PC-3 (cell line): ENCODE results near the gene TRABD2B. TPM values are rescaled to one million over a fixed set of nuclear protein-coding genes. Genes with fewer than 3 reads are reported as not detected.

Source experiments
- ATAC-seq: fragments of 200-7000 bp; cut with Tn5 transposase; 2 replicates; pipeline ENCODE4 v1.9.1; 2020; ENCODE audit warnings: mild to moderate bottlenecking, moderate library complexity
- BruUV-seq: library from RNA; stranded (reverse); fragments of 400-500 nt; replicated peaks from 2 replicates; lab custom pipeline; 2021; lab: Mats Ljungman, UMichigan
- CTCF ChIA-PET: fragments of 300-600 bp; sonication (Branson Sonifier 250); formaldehyde crosslinking; loops from one replicate; lab custom pipeline; 2022; ENCODE audit warnings: antibody characterized with exemption; lab: Charles Lee
- POLR2A ChIA-PET: fragments of 300-600 bp; sonication (Branson Sonifier 250); formaldehyde crosslinking; loops from one replicate; lab custom pipeline; 2022; ENCODE audit warnings: antibody characterized with exemption; ENCODE audit not compliant: unreplicated experiment; lab: Charles Lee
- DNase-seq: peaks from one replicate; pipeline ENCODE4 v3.0.0-alpha.2; 2015
- H2AFZ ChIP-seq: fragments of 300-600 bp; sonication (generic); 2 replicates; pipeline ENCODE4 v1.6.0; 2016; ENCODE audit warnings: antibody characterized with exemption, low read length
- H3F3A ChIP-seq: fragments of 300-600 bp; sonication (generic); one replicate; pipeline ENCODE4 v1.6.0; 2017; ENCODE audit warnings: antibody characterized with exemption, low read length, control low read depth, mild to moderate bottlenecking; ENCODE audit not compliant: unreplicated experiment
- H3K27ac ChIP-seq: fragments of 300-600 bp; sonication (generic); 2 replicates; pipeline ENCODE4 v1.5.1; 2016; ENCODE audit warnings: mild to moderate bottlenecking, low read length
- H3K27me3 ChIP-seq: fragments of 300-600 bp; sonication (generic); 2 replicates; pipeline ENCODE4 v1.6.1; 2016; ENCODE audit warnings: low read length, mixed read lengths
- H3K36me3 ChIP-seq: fragments of 300-600 bp; sonication (generic); 2 replicates; pipeline ENCODE4 v1.6.1; 2016; ENCODE audit warnings: low read depth, mixed run types, low read length, mixed read lengths
- H3K4me1 ChIP-seq: fragments of 300-600 bp; sonication (generic); 2 replicates; pipeline ENCODE4 v1.5.1; 2016; ENCODE audit warnings: low read length; ENCODE audit not compliant: insufficient read depth
- H3K4me2 ChIP-seq: fragments of 300-600 bp; sonication (generic); 2 replicates; pipeline ENCODE4 v1.6.0; 2016; ENCODE audit warnings: low read length
- H3K4me3 ChIP-seq: fragments of 300-600 bp; sonication (generic); 2 replicates; pipeline ENCODE4 v1.5.1; 2016; ENCODE audit warnings: mild to moderate bottlenecking, low read length, mixed read lengths
- H3K79me2 ChIP-seq: fragments of 300-600 bp; sonication (generic); 2 replicates; pipeline ENCODE4 v1.6.1; 2017; ENCODE audit warnings: low read length, mixed read lengths
- H3K9ac ChIP-seq: fragments of 300-600 bp; sonication (generic); 2 replicates; pipeline ENCODE4 v1.6.0; 2016; ENCODE audit warnings: mild to moderate bottlenecking, low read length
- H3K9me2 ChIP-seq: fragments of 300-600 bp; sonication (generic); replicated peaks from 2 replicates; pipeline ENCODE4 v1.6.1; 2016; ENCODE audit warnings: mixed run types, low read length, mixed read lengths
- H3K9me3 ChIP-seq: fragments of 300-600 bp; sonication (generic); 2 replicates; pipeline ENCODE4 v1.6.1; 2016; ENCODE audit warnings: low read length, mixed read lengths
- H4K20me1 ChIP-seq: fragments of 300-600 bp; sonication (generic); 2 replicates; pipeline ENCODE4 v1.6.1; 2016; ENCODE audit warnings: low read length, mixed read lengths
- EZH2 ChIP-seq: fragments of 300-600 bp; sonication (generic); IDR thresholded peaks from one replicate; pipeline ENCODE4 v1.6.1; 2017; ENCODE audit warnings: antibody characterized with exemption, mild to moderate bottlenecking, low read length; ENCODE audit not compliant: unreplicated experiment
- EZH2phosphoT487 ChIP-seq: fragments of 300-600 bp; sonication (generic); IDR thresholded peaks from 2 replicates; pipeline ENCODE4 v1.6.1; 2018; ENCODE audit warnings: mild to moderate bottlenecking, antibody characterized with exemption, low read length, borderline replicate concordance
- intact Hi-C: fragments of 100-400 bp; cut with micrococcal nuclease; formaldehyde crosslinking; loops from 2 replicates; pipeline ENCODE4 v1.9.0; 2023
- total RNA-seq: library from RNA; depleted of rRNA; stranded (reverse); fragments of >200 nt; gene quantifications from 2 replicates; pipeline ENCODE4 v1.2.3, GENCODE V29; 2014
- TF ChIP-seq, protein P1 (sequence below): fragments of 300-600 bp; sonication (generic); conservative IDR thresholded peaks from 2 replicates; pipeline ENCODE4 v1.5.1; 2017; ENCODE audit warnings: antibody characterized with exemption, low read depth, mild to moderate bottlenecking, low read length

The TRABD2B gene
- total RNA-seq, 1 experiment from 2014 or later = 0.44 TPM

GRCh38 chr1:47976267-47976666, 20.9 kb downstream of the TRABD2B start:
- H2AFZ ChIP-seq = no peak overlapping the region
- no peak overlapping the region for H3K9ac ChIP-seq
- no peaks in the 10 kb centered on the region for H3K4me1 ChIP-seq
- no peaks in the 10 kb centered on the region for H3K27me3 ChIP-seq
- TF ChIP-seq EZH2phosphoT487 (no peak), EZH2 (no peak)
- TF ChIP-seq, protein P1, sequence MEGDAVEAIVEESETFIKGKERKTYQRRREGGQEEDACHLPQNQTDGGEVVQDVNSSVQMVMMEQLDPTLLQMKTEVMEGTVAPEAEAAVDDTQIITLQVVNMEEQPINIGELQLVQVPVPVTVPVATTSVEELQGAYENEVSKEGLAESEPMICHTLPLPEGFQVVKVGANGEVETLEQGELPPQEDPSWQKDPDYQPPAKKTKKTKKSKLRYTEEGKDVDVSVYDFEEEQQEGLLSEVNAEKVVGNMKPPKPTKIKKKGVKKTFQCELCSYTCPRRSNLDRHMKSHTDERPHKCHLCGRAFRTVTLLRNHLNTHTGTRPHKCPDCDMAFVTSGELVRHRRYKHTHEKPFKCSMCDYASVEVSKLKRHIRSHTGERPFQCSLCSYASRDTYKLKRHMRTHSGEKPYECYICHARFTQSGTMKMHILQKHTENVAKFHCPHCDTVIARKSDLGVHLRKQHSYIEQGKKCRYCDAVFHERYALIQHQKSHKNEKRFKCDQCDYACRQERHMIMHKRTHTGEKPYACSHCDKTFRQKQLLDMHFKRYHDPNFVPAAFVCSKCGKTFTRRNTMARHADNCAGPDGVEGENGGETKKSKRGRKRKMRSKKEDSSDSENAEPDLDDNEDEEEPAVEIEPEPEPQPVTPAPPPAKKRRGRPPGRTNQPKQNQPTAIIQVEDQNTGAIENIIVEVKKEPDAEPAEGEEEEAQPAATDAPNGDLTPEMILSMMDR = no peak
- no peaks in the 10 kb centered on the region for H4K20me1 ChIP-seq
- H3K4me2 ChIP-seq = no peak overlapping the region
- DNase-seq (no peak), ATAC-seq (no peak)
- H3K79me2 ChIP-seq = no peaks in the 10 kb centered on the region
- intact Hi-C loops = no loop called here
- no TSS peak for BruUV-seq
- CTCF ChIA-PET = no interaction called here
- no peak overlapping the region for H3K4me3 ChIP-seq
- no peaks in the 10 kb centered on the region for H3F3A ChIP-seq
- H3K9me3 ChIP-seq = no peaks in the 10 kb centered on the region
- POLR2A ChIA-PET = no interaction called here
- H3K9me2 ChIP-seq = no peaks in the 10 kb centered on the region
- H3K27ac ChIP-seq = no peak overlapping the region
- no peaks in the 10 kb centered on the region for H3K36me3 ChIP-seq

GRCh38 chr1:47975302-47975921, 21.8 kb downstream of the TRABD2B start:
- H3K27me3 ChIP-seq = no peaks in the 10 kb centered on the region
- H3K79me2 ChIP-seq = no peaks in the 10 kb centered on the region
- H3K27ac ChIP-seq = no peak overlapping the region
- no peak overlapping the region for H3K9ac ChIP-seq
- no peaks in the 10 kb centered on the region for H3K9me3 ChIP-seq
- H3K36me3 ChIP-seq = no peaks in the 10 kb centered on the region
- no peak for TF ChIP-seq EZH2phosphoT487
- TF ChIP-seq EZH2 = no peak
- TF ChIP-seq, protein P1 = no peak
- H3K4me1 ChIP-seq = no peaks in the 10 kb centered on the region
- ATAC-seq (no peak), DNase-seq (no peak)
- POLR2A ChIA-PET = no interaction called here
- H3K9me2 ChIP-seq = no peaks in the 10 kb centered on the region
- H3K4me3 ChIP-seq = no peak overlapping the region
- BruUV-seq = no TSS peak
- H3K4me2 ChIP-seq = no peak overlapping the region
- H2AFZ ChIP-seq = no peak overlapping the region
- H4K20me1 ChIP-seq = no peaks in the 10 kb centered on the region
- CTCF ChIA-PET = no interaction called here
- H3F3A ChIP-seq = no peaks in the 10 kb centered on the region
- intact Hi-C loops = no loop called here

GRCh38 chr1:47972864-47973432, 24.2 kb downstream of the TRABD2B start:
- no peak; the same call in 1 of the 2 replicates for ATAC-seq
- Histone ChIP-seq H3K9ac (no peak overlapping the region), H2AFZ (no peak overlapping the region), H3K4me2 (no peak overlapping the region), H3K27ac (no peak overlapping the region), H3K9me3 (no peaks in the 10 kb centered on the region), H3K4me1 (no peaks in the 10 kb centered on the region), H3K36me3 (no peaks in the 10 kb centered on the region), H3K4me3 (no peak overlapping the region), H3F3A (no peaks in the 10 kb centered on the region), H3K27me3 (no peaks in the 10 kb centered on the region), H3K9me2 (no peaks in the 10 kb centered on the region), H4K20me1 (no peaks in the 10 kb centered on the region), H3K79me2 (no peaks in the 10 kb centered on the region)
- no TSS peak for BruUV-seq
- TF ChIP-seq, protein P1 = peak; percentile 62
- no peak for TF ChIP-seq EZH2
- ChIA-PET CTCF (no interaction called here), POLR2A (no interaction called here)
- intact Hi-C loops = no loop called here
- DNase-seq = no peak
